NB4 (cell line): ENCODE data around the gene PPA2.

ENCODE experiments used
- DNase-seq: peaks from one replicate; pipeline ENCODE4 v3.0.0; 2010; ENCODE audit warnings: low read depth
- H3K4me3 ChIP-seq: one replicate; pipeline ENCODE4 v1.5.1; 2011; ENCODE audit warnings: mild to moderate bottlenecking, low read depth, low read length, moderate library complexity
- CTCF ChIP-seq: IDR thresholded peaks from one replicate; pipeline ENCODE4 v1.5.1; 2012; ENCODE audit warnings: low read depth, low read length
- MYC ChIP-seq: IDR thresholded peaks from 2 replicates; pipeline ENCODE4 v1.6.1; 2011; ENCODE audit warnings: low read depth, low read length
- POLR2A ChIP-seq: IDR thresholded peaks from 2 replicates; pipeline ENCODE4 v1.6.1; 2011; ENCODE audit warnings: mild to moderate bottlenecking; ENCODE audit not compliant: insufficient read length; ENCODE audit errors: extremely low read depth
- TF ChIP-seq, protein P1 (sequence below): IDR thresholded peaks from 2 replicates; pipeline ENCODE4 v1.6.1; 2011; ENCODE audit warnings: low read depth, low read length

The PPA2 gene

GRCh38 chr4:105374071-105374470, 99.8 kb downstream of the PPA2 start:
- no peak overlapping the region for H3K4me3 ChIP-seq
- no peak for TF ChIP-seq MYC
- TF ChIP-seq POLR2A: no peak
- TF ChIP-seq, protein P1, sequence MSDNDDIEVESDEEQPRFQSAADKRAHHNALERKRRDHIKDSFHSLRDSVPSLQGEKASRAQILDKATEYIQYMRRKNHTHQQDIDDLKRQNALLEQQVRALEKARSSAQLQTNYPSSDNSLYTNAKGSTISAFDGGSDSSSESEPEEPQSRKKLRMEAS: no peak
- no peak for TF ChIP-seq CTCF
- DNase-seq: no peak

GRCh38 chr4:105373324-105373723, 100.5 kb downstream of the PPA2 start:
- DNase-seq: no peak
- no peak overlapping the region for H3K4me3 ChIP-seq
- TF ChIP-seq, protein P1: no peak

GRCh38 chr4:105369988-105370387, 103.9 kb downstream of the PPA2 start:
- TF ChIP-seq POLR2A (no peak), MYC (no peak), CTCF (no peak)
- TF ChIP-seq, protein P1: no peak
- no peak for DNase-seq
- no peak overlapping the region for H3K4me3 ChIP-seq

GRCh38 chr4:105361053-105361452, 112.8 kb downstream of the PPA2 start:
- no peak overlapping the region for H3K4me3 ChIP-seq
- TF ChIP-seq POLR2A (no peak), CTCF (no peak)
- TF ChIP-seq, protein P1: no peak
- DNase-seq: no peak

- no peak for DNase-seq
- TF ChIP-seq, protein P1: no peak
- no peak for TF ChIP-seq CTCF
- no peak for TF ChIP-seq MYC
- no peak for TF ChIP-seq POLR2A
- no peak overlapping the region for H3K4me3 ChIP-seq
These were observed 116.4 kb downstream of the PPA2 start for GRCh38 chr4:105357258-105357980.

- no peak for DNase-seq
- TF ChIP-seq POLR2A (no peak), CTCF (no peak), MYC (no peak)
- TF ChIP-seq, protein P1: no peak
- H3K4me3 ChIP-seq: no peak overlapping the region
These were observed 117.7 kb downstream of the PPA2 start for GRCh38 chr4:105356194-105356593.
